Smooth muscle cell (in vitro differentiated cells): ENCODE results near the gene VCAN. TPM values are rescaled to one million over a fixed set of nuclear protein-coding genes. Genes with fewer than 3 reads are reported as not detected.

Source experiments
- polyA plus RNA-seq: library from polyadenylated mRNA; unstranded; fragments of >200 nt; fragmentation: Nextera tagmentation; extraction: Ambion mirVana; gene quantifications from 2 replicates; pipeline ENCODE4 v1.2.1, GENCODE V29; 2016
- total RNA-seq: library from RNA; depleted of rRNA; stranded (reverse); fragments of >200 nt; gene quantifications from 2 replicates; pipeline ENCODE4 v1.2.3, GENCODE V29; 2014

The VCAN gene
- total and polyA plus RNA-seq, 2 experiments from 2014 or later: 702 to 2,724 TPM

Other genes with a start within 250 kb of the VCAN start
- 69.8 and 133 TPM in 2 replicates for gene HAPLN1, start 249.1 kb downstream of the VCAN start, total RNA-seq
- gene HAPLN1, start 249.1 kb downstream of the VCAN start, polyA plus RNA-seq: 93.8 and 119 TPM in 2 replicates